Measurements from ENCODE around the gene CALN1.

CALN1 gene

DNA sequence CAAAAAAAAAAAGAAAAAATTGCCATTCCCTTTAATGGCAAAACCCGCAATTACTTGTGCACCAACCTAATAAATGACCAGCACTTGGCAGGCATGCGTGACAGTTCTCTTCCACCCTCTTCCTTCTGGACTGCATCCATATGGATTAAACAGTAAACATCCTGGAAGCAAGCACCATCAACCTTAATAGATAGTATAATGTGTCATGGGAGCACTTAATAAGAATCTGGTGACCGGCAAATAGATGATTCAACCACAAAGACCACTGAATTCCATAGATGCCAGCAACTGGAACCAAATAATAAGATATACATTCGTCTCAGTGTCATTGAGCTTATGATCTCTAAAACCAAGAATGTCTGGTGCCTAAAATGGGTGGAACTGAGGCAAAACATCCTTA, 610.2 kb downstream of the CALN1 start:
- TF ChIP-seq, protein P1, sequence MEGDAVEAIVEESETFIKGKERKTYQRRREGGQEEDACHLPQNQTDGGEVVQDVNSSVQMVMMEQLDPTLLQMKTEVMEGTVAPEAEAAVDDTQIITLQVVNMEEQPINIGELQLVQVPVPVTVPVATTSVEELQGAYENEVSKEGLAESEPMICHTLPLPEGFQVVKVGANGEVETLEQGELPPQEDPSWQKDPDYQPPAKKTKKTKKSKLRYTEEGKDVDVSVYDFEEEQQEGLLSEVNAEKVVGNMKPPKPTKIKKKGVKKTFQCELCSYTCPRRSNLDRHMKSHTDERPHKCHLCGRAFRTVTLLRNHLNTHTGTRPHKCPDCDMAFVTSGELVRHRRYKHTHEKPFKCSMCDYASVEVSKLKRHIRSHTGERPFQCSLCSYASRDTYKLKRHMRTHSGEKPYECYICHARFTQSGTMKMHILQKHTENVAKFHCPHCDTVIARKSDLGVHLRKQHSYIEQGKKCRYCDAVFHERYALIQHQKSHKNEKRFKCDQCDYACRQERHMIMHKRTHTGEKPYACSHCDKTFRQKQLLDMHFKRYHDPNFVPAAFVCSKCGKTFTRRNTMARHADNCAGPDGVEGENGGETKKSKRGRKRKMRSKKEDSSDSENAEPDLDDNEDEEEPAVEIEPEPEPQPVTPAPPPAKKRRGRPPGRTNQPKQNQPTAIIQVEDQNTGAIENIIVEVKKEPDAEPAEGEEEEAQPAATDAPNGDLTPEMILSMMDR (IDR thresholded peaks at IDR 0.05; ENCODE audit: low read depth, low read length): no peak
- DNase-seq (ENCODE audit: extremely low read depth, low read depth): no peak

DNA sequence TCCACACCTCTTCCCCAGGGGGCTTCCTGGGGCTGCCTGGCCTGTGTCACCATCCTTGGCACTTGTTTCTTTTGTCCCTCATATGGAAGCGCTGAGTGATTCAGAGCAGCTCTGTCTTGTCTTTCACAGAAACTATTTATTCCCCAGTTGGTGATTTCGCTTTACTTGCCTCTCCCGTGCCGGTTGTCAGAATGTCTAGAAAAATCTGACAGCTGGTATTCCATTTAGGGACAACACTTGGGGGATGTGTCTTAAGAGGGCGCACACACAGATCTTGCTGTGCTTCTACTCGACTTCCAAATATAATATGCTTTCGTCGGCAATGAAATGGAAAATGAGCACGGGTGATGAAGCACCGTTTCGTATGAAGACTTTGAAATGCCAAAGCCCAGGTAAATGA, 611.8 kb downstream of the CALN1 start:
- no peak for DNase-seq (ENCODE audit: extremely low read depth, low read depth)
- TF ChIP-seq, protein P1 (IDR thresholded peaks at IDR 0.05; ENCODE audit: low read depth, low read length): no peak

DNA sequence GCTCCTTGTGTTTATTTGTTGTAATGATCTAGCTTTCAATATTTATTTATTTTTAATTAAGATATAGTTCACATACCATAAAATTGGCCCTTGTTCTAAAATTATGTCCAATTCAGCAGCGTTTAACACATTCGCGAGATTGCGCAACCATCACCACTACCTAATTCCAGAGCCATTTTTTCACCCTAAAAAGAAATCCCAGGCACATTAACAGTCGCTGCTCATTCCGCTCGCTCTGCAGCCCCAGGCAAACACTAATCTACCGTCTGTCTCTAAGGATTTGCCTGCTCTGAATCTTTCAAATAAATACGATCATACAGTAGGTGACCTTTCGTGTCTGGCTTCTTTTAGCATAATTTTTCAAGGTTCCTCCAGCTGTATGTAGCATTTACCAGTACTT, 616.7 kb downstream of the CALN1 start:
- TF ChIP-seq, protein P1 (IDR thresholded peaks at IDR 0.05; ENCODE audit: low read depth, low read length): no peak
- no peak for DNase-seq (ENCODE audit: extremely low read depth, low read depth)

DNA sequence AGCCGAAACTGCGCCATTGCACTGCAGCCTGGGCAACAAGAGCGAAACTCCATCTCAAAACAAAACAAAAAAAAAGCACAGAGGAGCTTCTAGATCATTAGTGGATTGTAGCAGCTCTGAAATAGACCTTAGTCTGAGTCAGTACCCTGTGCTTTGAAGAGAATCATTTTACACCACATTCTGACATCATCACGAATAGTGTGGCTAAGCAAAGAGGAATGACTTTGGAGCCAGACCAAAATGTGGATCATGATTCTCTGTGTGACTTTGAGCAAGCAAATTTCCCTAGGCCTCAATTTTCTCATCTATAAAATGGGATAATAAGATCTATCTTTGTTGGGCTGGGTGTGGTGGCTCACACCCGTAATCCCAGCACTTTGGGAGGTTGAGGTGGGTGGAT, 618.9 kb downstream of the CALN1 start:
- TF ChIP-seq, protein P1 (IDR thresholded peaks at IDR 0.05; ENCODE audit: low read depth, low read length): no peak
- no peak for DNase-seq (ENCODE audit: extremely low read depth, low read depth)

DNA sequence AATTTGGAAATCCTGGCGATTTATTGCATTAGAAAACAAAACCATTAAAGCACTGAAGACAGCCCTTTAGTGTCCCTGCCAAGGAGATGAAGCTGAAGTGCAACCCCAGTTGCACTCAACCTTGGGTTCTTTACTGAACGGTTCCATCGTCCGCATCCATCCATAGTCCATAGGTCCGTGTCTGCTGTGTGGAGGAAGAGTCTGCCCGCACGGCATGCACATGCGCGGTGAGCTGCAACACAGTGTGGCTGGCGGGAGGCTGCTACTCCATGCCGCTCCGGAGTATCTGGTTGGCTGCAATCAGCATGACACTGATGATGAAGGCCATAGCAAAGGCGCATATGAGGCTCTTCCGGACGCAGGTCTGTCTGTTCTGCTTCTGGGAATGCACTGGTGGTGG, 624.6 kb downstream of the CALN1 start:
- DNase-seq (ENCODE audit: extremely low read depth, low read depth): no peak
- TF ChIP-seq, protein P1 (IDR thresholded peaks at IDR 0.05; ENCODE audit: low read depth, low read length): no peak

DNA sequence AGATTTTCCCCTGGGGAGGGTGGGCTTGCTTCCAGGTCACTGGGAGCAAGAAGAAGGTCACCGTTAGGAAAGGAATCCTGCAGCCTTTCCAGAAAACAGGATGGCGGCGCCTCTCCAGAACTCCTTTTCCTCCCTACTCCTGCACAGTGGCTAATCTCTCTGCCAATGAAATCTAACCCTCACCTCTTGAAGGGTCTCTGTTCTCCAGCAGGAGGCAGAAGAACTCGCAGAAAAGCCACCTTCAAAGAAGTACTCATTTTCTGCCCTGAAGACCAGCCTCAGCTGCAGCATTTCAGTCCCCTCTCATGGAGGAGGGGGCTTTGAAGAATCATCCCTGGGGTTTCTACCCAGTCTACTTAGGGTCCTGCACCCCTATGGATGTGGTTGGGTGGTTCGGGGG, 626.9 kb downstream of the CALN1 start:
- TF ChIP-seq, protein P1 (IDR thresholded peaks at IDR 0.05; ENCODE audit: low read depth, low read length): no peak
- DNase-seq (ENCODE audit: extremely low read depth, low read depth): no peak

DNA sequence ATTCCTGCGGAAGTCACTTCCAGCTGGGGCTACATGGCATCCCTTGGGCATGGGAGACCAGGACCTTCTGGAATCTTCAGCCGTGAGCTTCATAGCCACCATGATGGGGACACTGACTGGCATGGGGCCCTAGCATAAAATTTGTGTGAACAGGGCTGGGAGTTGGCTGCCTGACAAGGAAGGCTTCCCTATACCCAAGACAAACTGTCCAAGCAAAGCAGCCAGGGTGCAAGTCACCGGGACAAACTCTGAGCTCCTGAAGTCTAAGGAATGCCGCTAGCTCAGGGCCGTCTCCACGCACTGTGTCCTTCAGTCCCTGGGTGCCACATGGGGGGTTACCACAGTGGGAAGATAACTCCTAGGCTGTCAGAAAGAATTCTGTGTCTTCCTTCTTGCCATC, 627.4 kb downstream of the CALN1 start:
- TF ChIP-seq, protein P1 (IDR thresholded peaks at IDR 0.05; ENCODE audit: low read depth, low read length): no peak
- DNase-seq (ENCODE audit: extremely low read depth, low read depth): no peak
